ENCODE data around the gene SPO11.

DNA sequence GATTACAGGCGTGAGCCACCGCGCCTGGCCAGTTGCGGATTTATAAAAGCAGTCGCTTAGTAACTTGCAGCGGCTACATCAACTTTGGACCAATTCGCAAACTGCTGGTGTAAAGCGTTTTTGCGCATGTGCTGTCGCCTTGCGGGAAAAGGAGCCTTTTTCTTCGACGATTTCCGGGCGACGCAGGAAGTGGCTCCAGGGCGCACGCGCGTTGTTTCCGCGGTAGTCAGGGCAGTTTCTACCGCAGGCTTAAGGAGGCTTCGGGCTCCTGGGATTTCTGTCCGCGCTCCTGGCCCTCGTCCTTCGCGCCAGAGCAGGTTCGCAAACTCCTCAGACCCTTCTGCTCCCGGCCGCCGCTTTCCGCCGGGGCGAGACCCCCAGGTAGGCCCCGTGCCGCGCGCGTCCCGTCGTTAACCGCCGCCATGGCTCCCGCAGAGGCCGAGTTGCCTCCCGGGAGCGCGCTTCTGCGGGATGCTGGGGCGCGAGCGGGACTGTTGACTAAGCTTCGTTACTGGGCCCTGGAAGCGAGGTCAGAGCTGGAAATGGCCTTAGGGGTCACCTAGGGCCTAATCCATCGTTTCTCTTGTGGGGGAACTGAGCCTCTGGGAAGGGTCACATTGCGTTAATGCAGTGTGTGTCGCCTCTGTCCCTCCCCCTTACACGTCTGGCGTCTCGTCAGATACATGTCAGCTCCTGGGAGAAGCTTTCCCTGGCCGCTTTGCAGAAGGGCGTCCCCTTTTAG, 21.6 kb downstream of the SPO11 start, which contains the start of gene RAE1:
- TF ChIP-seq EZH2 (IDR thresholded peaks at IDR 0.05; ENCODE audit: low read length, unreplicated experiment): no peak
- TF ChIP-seq, protein P1, sequence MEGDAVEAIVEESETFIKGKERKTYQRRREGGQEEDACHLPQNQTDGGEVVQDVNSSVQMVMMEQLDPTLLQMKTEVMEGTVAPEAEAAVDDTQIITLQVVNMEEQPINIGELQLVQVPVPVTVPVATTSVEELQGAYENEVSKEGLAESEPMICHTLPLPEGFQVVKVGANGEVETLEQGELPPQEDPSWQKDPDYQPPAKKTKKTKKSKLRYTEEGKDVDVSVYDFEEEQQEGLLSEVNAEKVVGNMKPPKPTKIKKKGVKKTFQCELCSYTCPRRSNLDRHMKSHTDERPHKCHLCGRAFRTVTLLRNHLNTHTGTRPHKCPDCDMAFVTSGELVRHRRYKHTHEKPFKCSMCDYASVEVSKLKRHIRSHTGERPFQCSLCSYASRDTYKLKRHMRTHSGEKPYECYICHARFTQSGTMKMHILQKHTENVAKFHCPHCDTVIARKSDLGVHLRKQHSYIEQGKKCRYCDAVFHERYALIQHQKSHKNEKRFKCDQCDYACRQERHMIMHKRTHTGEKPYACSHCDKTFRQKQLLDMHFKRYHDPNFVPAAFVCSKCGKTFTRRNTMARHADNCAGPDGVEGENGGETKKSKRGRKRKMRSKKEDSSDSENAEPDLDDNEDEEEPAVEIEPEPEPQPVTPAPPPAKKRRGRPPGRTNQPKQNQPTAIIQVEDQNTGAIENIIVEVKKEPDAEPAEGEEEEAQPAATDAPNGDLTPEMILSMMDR (conservative IDR thresholded peaks at IDR 0.05; ENCODE audit: low read depth, low read length): no peak

Measured in PC-3 (cell line).